ENCODE data around the gene NAA35.

NAA35 gene

GRCh38 chr9:85940832-85941621, at the start of gene NAA35:
Gene NAA35, plus strand, starts transcription at chr9:85941146. Its CDS starts 1,014 bp downstream, at chr9:85942160.
- Mint-ChIP-seq H3K4me3 (no peak within 1 kb of the TSS), H3K27ac (peak within 1 kb of the TSS; percentile 92), H3K27me3 (ENCODE audit: low read depth) (no peaks in the 10 kb centered on the region), H3K4me1 (ENCODE audit: low read depth) (peaks cover 15% of the 10 kb centered on the region), H3K9me3 (no peaks in the 10 kb centered on the region), H3K36me3 (ENCODE audit: low read depth) (peaks cover 4% of the 10 kb centered on the region)

- no peak overlapping the region for H3K4me3 Mint-ChIP-seq
- H3K27ac Mint-ChIP-seq: no peak overlapping the region
- H3K27me3 Mint-ChIP-seq (ENCODE audit: low read depth): no peaks in the 10 kb centered on the region
- H3K4me1 Mint-ChIP-seq (ENCODE audit: low read depth): no peaks in the 10 kb centered on the region
- H3K9me3 Mint-ChIP-seq: no peaks in the 10 kb centered on the region
- H3K36me3 Mint-ChIP-seq (ENCODE audit: low read depth): no peaks in the 10 kb centered on the region
These were observed 48.5 kb upstream of the NAA35 start for GRCh38 chr9:85892401-85892800.

- Mint-ChIP-seq H3K27ac (no peak overlapping the region), H3K27me3 (ENCODE audit: low read depth) (no peaks in the 10 kb centered on the region), H3K36me3 (ENCODE audit: low read depth) (no peaks in the 10 kb centered on the region), H3K9me3 (no peaks in the 10 kb centered on the region), H3K4me3 (no peak overlapping the region), H3K4me1 (ENCODE audit: low read depth) (no peaks in the 10 kb centered on the region)
These were observed 45.3 kb upstream of the NAA35 start for GRCh38 chr9:85895685-85896084.

GRCh38 chr9:85897848-85898247, 43.1 kb upstream of the NAA35 start:
- H3K36me3 Mint-ChIP-seq (ENCODE audit: low read depth): no peaks in the 10 kb centered on the region
- no peak overlapping the region for H3K27ac Mint-ChIP-seq
- peaks cover 6% of the 10 kb centered on the region for H3K27me3 Mint-ChIP-seq (ENCODE audit: low read depth)
- H3K9me3 Mint-ChIP-seq: no peaks in the 10 kb centered on the region
- no peak overlapping the region for H3K4me3 Mint-ChIP-seq
- H3K4me1 Mint-ChIP-seq (ENCODE audit: low read depth): no peaks in the 10 kb centered on the region

GRCh38 chr9:85898332-85898731, 42.6 kb upstream of the NAA35 start:
- Mint-ChIP-seq H3K27ac (no peak overlapping the region), H3K36me3 (ENCODE audit: low read depth) (no peaks in the 10 kb centered on the region), H3K27me3 (ENCODE audit: low read depth) (peaks cover 6% of the 10 kb centered on the region), H3K4me1 (ENCODE audit: low read depth) (no peaks in the 10 kb centered on the region), H3K4me3 (no peak overlapping the region), H3K9me3 (no peaks in the 10 kb centered on the region)

- H3K9me3 Mint-ChIP-seq: no peaks in the 10 kb centered on the region
- no peak overlapping the region for H3K27ac Mint-ChIP-seq
- H3K36me3 Mint-ChIP-seq (ENCODE audit: low read depth): no peaks in the 10 kb centered on the region
- peaks cover 13% of the 10 kb centered on the region for H3K27me3 Mint-ChIP-seq (ENCODE audit: low read depth)
- no peak overlapping the region for H3K4me3 Mint-ChIP-seq
- no peaks in the 10 kb centered on the region for H3K4me1 Mint-ChIP-seq (ENCODE audit: low read depth)
These were observed 41.6 kb upstream of the NAA35 start for GRCh38 chr9:85899388-85899787.

- Mint-ChIP-seq H3K4me1 (ENCODE audit: low read depth) (no peaks in the 10 kb centered on the region), H3K36me3 (ENCODE audit: low read depth) (no peaks in the 10 kb centered on the region), H3K27ac (no peak overlapping the region), H3K9me3 (no peaks in the 10 kb centered on the region), H3K27me3 (ENCODE audit: low read depth) (peaks cover 13% of the 10 kb centered on the region), H3K4me3 (no peak overlapping the region)
These were observed 40.3 kb upstream of the NAA35 start for GRCh38 chr9:85900504-85901201.

GRCh38 chr9:85904975-85905374, 36.0 kb upstream of the NAA35 start:
- Mint-ChIP-seq H3K4me3 (no peak overlapping the region), H3K4me1 (ENCODE audit: low read depth) (no peaks in the 10 kb centered on the region), H3K9me3 (no peaks in the 10 kb centered on the region), H3K27me3 (ENCODE audit: low read depth) (peaks cover 20% of the 10 kb centered on the region), H3K27ac (no peak overlapping the region), H3K36me3 (ENCODE audit: low read depth) (no peaks in the 10 kb centered on the region)

- Mint-ChIP-seq H3K4me3 (no peak overlapping the region), H3K9me3 (no peaks in the 10 kb centered on the region), H3K36me3 (ENCODE audit: low read depth) (no peaks in the 10 kb centered on the region), H3K27me3 (ENCODE audit: low read depth) (peaks cover 20% of the 10 kb centered on the region), H3K4me1 (ENCODE audit: low read depth) (no peaks in the 10 kb centered on the region), H3K27ac (no peak overlapping the region)
These were observed 35.0 kb upstream of the NAA35 start for GRCh38 chr9:85905957-85906356.

- H3K36me3 Mint-ChIP-seq (ENCODE audit: low read depth): peaks cover under 1% of the 10 kb centered on the region
- no peaks in the 10 kb centered on the region for H3K9me3 Mint-ChIP-seq
- H3K27ac Mint-ChIP-seq: no peak overlapping the region
- H3K27me3 Mint-ChIP-seq (ENCODE audit: low read depth): peaks cover 15% of the 10 kb centered on the region
- H3K4me3 Mint-ChIP-seq: no peak overlapping the region
- H3K4me1 Mint-ChIP-seq (ENCODE audit: low read depth): peaks cover 8% of the 10 kb centered on the region
These were observed 31.6 kb upstream of the NAA35 start for GRCh38 chr9:85909390-85909789.

- peaks cover 12% of the 10 kb centered on the region for H3K4me1 Mint-ChIP-seq (ENCODE audit: low read depth)
- H3K9me3 Mint-ChIP-seq: no peaks in the 10 kb centered on the region
- H3K4me3 Mint-ChIP-seq: no peak overlapping the region
- peaks cover 2% of the 10 kb centered on the region for H3K36me3 Mint-ChIP-seq (ENCODE audit: low read depth)
- peak overlapping the region; percentile 5 for H3K27ac Mint-ChIP-seq
- peaks cover 22% of the 10 kb centered on the region for H3K27me3 Mint-ChIP-seq (ENCODE audit: low read depth)
These were observed 26.8 kb upstream of the NAA35 start for GRCh38 chr9:85914108-85914507.

GRCh38 chr9:85917756-85918155, 23.2 kb upstream of the NAA35 start:
- peaks cover 2% of the 10 kb centered on the region for H3K36me3 Mint-ChIP-seq (ENCODE audit: low read depth)
- H3K27ac Mint-ChIP-seq: no peak overlapping the region
- peaks cover 12% of the 10 kb centered on the region for H3K4me1 Mint-ChIP-seq (ENCODE audit: low read depth)
- H3K4me3 Mint-ChIP-seq: no peak overlapping the region
- H3K27me3 Mint-ChIP-seq (ENCODE audit: low read depth): peaks cover 6% of the 10 kb centered on the region
- H3K9me3 Mint-ChIP-seq: no peaks in the 10 kb centered on the region

- Mint-ChIP-seq H3K9me3 (no peaks in the 10 kb centered on the region), H3K27ac (no peak overlapping the region), H3K36me3 (ENCODE audit: low read depth) (no peaks in the 10 kb centered on the region), H3K4me1 (ENCODE audit: low read depth) (no peaks in the 10 kb centered on the region), H3K27me3 (ENCODE audit: low read depth) (peaks cover 24% of the 10 kb centered on the region), H3K4me3 (no peak overlapping the region)
These were observed 15.5 kb upstream of the NAA35 start for GRCh38 chr9:85925493-85925892.

- H3K27me3 Mint-ChIP-seq (ENCODE audit: low read depth): peaks cover 27% of the 10 kb centered on the region
- H3K27ac Mint-ChIP-seq: no peak overlapping the region
- H3K36me3 Mint-ChIP-seq (ENCODE audit: low read depth): no peaks in the 10 kb centered on the region
- H3K4me3 Mint-ChIP-seq: no peak overlapping the region
- no peaks in the 10 kb centered on the region for H3K9me3 Mint-ChIP-seq
- H3K4me1 Mint-ChIP-seq (ENCODE audit: low read depth): no peaks in the 10 kb centered on the region
These were observed 13.9 kb upstream of the NAA35 start for GRCh38 chr9:85927076-85927475.

GRCh38 chr9:85931495-85931894, 9.5 kb upstream of the NAA35 start:
- Mint-ChIP-seq H3K9me3 (no peaks in the 10 kb centered on the region), H3K4me1 (ENCODE audit: low read depth) (no peaks in the 10 kb centered on the region), H3K27ac (no peak overlapping the region), H3K27me3 (ENCODE audit: low read depth) (peaks cover 18% of the 10 kb centered on the region), H3K36me3 (ENCODE audit: low read depth) (no peaks in the 10 kb centered on the region), H3K4me3 (no peak overlapping the region)
